HK-2 (cell line): Measurements from ENCODE around the gene UCP2.
"Not testable (repeated sequence)": the region's sequence is repeated elsewhere in the genome, so short reads cannot be mapped to it uniquely, and the experiment has no call there.

Source experiments
- DNase-seq: peaks from one replicate; pipeline ENCODE4 v3.0.0-alpha.2; 2018; ENCODE audit not compliant: unreplicated experiment

Gene UCP2

GRCh38 chr11:73942010-73942409 lies 40.6 kb downstream of the UCP2 start:
- no peak for DNase-seq

DNA sequence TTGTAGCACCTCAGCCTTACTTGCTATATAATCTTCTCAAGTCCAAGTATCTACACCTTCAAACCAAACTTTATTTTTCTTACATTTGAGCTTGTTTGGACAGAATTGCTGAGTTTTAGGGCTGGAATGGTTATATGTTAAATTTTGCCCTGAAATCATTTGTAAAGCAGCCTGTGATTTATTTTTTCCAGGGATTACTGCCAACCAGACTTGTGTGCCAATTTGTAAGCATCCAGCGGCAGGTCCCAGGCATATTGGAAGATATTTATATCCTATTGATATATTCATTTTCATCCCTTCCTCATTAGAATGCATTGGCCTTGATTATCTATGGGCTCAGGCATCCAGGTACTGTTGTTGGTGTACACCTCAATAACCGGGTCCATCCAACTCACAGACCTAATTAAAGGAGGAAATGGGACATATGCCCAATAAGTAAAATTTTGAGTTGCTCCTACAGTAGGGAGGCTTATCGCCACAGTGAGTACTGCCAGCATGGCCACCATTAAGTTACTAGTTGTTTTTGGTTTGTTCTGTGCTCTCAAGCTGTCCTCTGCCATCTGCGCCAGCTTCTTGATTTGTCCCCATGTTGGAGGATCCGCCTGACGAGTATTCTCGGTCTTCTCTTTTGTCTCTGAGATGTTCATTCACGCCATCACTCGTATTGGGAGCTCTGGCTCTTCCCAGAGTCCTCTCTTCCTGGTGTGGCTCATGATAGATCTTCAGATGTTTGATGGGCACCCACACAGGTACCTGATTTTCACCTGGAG lies 41.7 kb downstream of the UCP2 start:
- DNase-seq, result no peak

DNA sequence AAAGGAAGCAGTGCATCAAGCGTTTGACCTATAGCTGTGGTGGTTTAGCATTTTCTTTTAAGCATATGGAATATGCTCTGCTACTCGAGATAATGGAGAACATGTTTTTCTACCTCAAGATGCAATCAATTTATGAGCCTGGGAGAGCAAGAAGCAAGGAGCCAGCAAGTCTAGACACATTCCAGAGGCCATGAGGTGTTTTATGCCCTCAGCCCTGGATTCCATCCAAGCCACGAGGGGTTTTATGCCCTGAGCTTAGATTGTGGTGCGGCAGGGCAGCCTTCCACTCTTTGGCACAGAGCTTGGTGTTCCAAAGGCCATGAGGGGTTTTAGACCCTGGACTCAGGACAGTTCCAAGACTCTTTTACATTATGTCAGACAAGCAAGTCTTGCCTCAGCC lies 43.5 kb downstream of the UCP2 start:
- no peak for DNase-seq

DNA sequence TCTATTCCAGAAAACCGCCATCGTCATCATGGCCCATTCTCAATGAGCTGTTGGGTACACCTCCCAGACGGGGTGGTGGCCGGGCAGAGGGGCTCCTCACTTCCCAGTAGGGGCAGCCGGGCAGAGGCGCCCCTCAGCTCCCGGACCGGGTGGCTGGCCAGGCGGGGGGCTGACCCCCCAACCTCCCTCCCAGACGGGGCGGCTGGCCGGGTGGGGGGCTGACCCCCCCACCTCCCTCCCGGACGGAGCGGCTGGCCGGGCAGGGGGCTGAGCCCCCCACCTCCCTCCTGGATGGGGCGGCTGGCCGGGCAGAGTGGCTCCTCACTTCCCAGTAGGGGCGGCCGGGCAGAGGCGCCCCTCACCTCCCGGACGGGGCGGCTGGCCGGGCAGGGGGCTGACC lies 46.6 kb downstream of the UCP2 start:
- not testable (repeated sequence) for DNase-seq

- no peak for DNase-seq
Observed at GRCh38 chr11:73932781-73933180, 49.9 kb downstream of the UCP2 start.

DNA sequence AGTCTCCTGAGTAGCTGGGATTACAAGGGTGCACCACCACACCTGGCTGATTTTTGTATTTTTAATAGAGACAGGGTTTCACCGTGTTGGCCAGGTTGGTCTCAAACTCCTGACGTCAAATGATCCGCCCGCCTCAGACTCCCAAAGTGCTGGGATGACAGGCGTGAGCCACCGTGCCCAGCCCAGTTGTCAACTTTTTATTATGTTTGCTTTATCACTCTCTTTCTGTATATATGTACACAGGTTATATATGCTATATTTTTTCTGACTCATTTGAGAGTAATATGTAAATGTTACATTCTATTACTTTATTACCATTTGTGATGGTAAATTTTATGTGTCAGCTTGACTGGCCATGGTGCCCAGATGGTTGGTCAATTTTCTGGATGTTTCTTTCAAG lies 50.7 kb downstream of the UCP2 start:
- DNase-seq, result no peak

GRCh38 chr11:73931039-73931645 lies 51.5 kb downstream of the UCP2 start:
- no peak for DNase-seq

DNA sequence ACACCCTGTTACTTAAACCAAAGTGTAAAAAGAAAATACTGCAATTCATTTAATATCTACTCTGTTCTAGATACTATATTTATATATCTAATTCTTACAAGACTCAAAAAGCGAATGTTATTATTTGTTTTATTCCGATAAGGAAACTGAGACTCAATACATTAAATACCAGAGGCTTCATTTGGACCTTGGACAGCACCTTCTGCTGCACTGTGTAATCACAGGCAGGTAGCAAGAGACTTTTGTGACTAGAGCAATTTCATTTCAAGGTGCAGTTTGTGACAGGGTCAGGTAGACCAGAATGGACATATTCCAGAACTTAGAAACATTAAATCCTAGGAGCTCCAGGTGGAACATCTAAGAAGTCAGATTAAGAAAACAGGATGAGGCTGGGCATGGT lies 53.3 kb downstream of the UCP2 start:
- DNase-seq, result no peak
